ENCODE data around the gene BRINP3.

- TF ChIP-seq CTCF (IDR thresholded peaks at IDR 0.05; ENCODE audit: low read depth, low read length) (no peak), POLR2A (IDR thresholded peaks at IDR 0.05; ENCODE audit: extremely low read depth, insufficient read length) (no peak), MAX (IDR thresholded peaks at IDR 0.05; ENCODE audit: low read depth, low read length) (no peak), MYC (IDR thresholded peaks at IDR 0.05; ENCODE audit: low read depth, low read length) (no peak)
These were observed 6.4 kb upstream of the BRINP3 start for GRCh38 chr1:190484045-190484444.
